Measurements from ENCODE around the gene ABCA10. TPM values are rescaled to one million over a fixed set of nuclear protein-coding genes. Genes with fewer than 3 reads are reported as not detected.

The ABCA10 gene
- total and polyA plus RNA-seq, 2 of the 13 experiments (the other 11 are each of a cell fraction or from before 2014, with no cell fraction given) = 0.02 to 0.08 TPM

DNA sequence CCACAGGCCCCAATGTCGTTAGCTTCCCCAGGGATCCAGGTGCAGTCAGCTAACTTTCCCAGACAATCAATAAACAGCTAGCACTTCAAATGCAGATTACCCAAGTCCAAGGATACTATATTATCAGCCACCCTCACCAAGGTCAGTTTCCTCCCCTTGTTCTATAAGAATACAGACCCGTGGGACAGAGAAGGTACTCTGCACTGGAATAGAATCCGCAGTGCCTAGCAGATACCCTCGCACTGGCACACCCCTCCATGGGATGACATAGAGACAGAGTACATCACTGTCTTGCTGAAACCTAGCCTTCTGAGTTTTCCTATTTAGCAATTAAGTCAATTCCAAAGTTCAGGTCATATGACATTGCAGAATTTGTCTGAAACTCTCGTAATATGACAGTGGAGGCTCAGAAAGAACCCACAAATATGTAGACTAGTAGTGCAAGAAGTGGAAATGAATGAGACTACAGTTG is 40.0 kb upstream of the ABCA10 start (continued):
- TF ChIP-seq TOPORS (CRISPR knock-in tag; IDR thresholded peaks at IDR 0.05) (no peak), TRIM24 (CRISPR knock-in tag; IDR thresholded peaks at IDR 0.05) (peak; percentile 79), SPEN (CRISPR knock-in tag; IDR thresholded peaks at IDR 0.05; ENCODE audit: low read depth) (no peak), HBP1 (CRISPR knock-in tag; IDR thresholded peaks at IDR 0.05; ENCODE audit: low read depth) (peak; percentile 62; the same call in 1 of the 2 replicates), REL (CRISPR knock-in tag; conservative IDR thresholded peaks at IDR 0.05) (no peak), TBX3 (IDR thresholded peaks at IDR 0.05; ENCODE audit: borderline replicate concordance) (0 out of 2 replicates have a peak, but pooled peaks have one; percentile 12), EEA1 (CRISPR knock-in tag; IDR thresholded peaks at IDR 0.05; ENCODE audit: borderline replicate concordance) (no peak), ZNF704 (CRISPR knock-in tag; IDR thresholded peaks at IDR 0.05; ENCODE audit: borderline replicate concordance) (no peak), RFXAP (CRISPR knock-in tag; IDR thresholded peaks at IDR 0.05; ENCODE audit: borderline replicate concordance) (peak; percentile 27; the same call in 1 of the 2 replicates), GFI1 (CRISPR knock-in tag; IDR thresholded peaks at IDR 0.05; ENCODE audit: borderline replicate concordance) (no peak), ZBTB7A (CRISPR knock-in tag; IDR thresholded peaks at IDR 0.05) (no peak), ZNF781 (CRISPR knock-in tag; IDR thresholded peaks at IDR 0.05; ENCODE audit: borderline replicate concordance, not compliant biosample characterization) (no peak), GPN1 (CRISPR knock-in tag; IDR thresholded peaks at IDR 0.05; ENCODE audit: borderline replicate concordance) (no peak), FOSL1 (CRISPR knock-in tag; IDR thresholded peaks at IDR 0.05; ENCODE audit: borderline replicate concordance) (no peak), DPF2 (CRISPR knock-in tag; IDR thresholded peaks at IDR 0.05; ENCODE audit: borderline replicate concordance, low read depth) (peak; percentile 55; the same call in 1 of the 2 replicates), MEIS2 (CRISPR knock-in tag; IDR thresholded peaks at IDR 0.05) (no peak), MAFG (CRISPR knock-in tag; IDR thresholded peaks at IDR 0.05) (no peak), RELA (CRISPR knock-in tag; IDR thresholded peaks at IDR 0.05) (no peak), ZNF761 (CRISPR knock-in tag; conservative IDR thresholded peaks at IDR 0.05) (no peak), ZNF138 (CRISPR knock-in tag; IDR thresholded peaks at IDR 0.05; ENCODE audit: low read depth) (no peak), ZNF160 (CRISPR knock-in tag; IDR thresholded peaks at IDR 0.05) (no peak), NFKB2 (CRISPR knock-in tag; IDR thresholded peaks at IDR 0.05; ENCODE audit: borderline replicate concordance) (no peak), TEAD2 (CRISPR knock-in tag; IDR thresholded peaks at IDR 0.05) (no peak), DR1 (CRISPR knock-in tag; IDR thresholded peaks at IDR 0.05) (no peak), ELF3 (CRISPR knock-in tag; IDR thresholded peaks at IDR 0.05) (peak; percentile 43; the same call in 1 of the 2 replicates), ZNF792 (CRISPR knock-in tag; IDR thresholded peaks at IDR 0.05) (no peak; the same call in 1 of the 2 replicates), U2AF1 (optimal IDR thresholded peaks at IDR 0.05; ENCODE audit: low read depth, low read length) (no peak)
- TF ChIP-seq, protein P1, sequence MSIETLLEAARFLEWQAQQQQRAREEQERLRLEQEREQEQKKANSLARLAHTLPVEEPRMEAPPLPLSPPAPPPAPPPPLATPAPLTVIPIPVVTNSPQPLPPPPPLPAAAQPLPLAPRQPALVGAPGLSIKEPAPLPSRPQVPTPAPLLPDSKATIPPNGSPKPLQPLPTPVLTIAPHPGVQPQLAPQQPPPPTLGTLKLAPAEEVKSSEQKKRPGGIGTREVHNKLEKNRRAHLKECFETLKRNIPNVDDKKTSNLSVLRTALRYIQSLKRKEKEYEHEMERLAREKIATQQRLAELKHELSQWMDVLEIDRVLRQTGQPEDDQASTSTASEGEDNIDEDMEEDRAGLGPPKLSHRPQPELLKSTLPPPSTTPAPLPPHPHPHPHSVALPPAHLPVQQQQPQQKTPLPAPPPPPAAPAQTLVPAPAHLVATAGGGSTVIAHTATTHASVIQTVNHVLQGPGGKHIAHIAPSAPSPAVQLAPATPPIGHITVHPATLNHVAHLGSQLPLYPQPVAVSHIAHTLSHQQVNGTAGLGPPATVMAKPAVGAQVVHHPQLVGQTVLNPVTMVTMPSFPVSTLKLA (IDR thresholded peaks at IDR 0.05) = no peak
